Activated gamma-delta T cell treated with Interleukin-2 at 50 U/mL for 16 hours (primary cell): Measurements from ENCODE around the gene KIF4A.

Experiments used
- DNase-seq: peaks from one replicate; pipeline ENCODE4 v3.0.0-alpha.2; 2020

KIF4A gene

GRCh38 chrX:70444946-70445656, 155.2 kb downstream of the KIF4A start:
- no peak for DNase-seq

GRCh38 chrX:70445951-70446350, 156.0 kb downstream of the KIF4A start:
- DNase-seq = no peak

- no peak for DNase-seq
These were observed 156.8 kb downstream of the KIF4A start for GRCh38 chrX:70446380-70447350.

GRCh38 chrX:70449457-70449966, 159.6 kb downstream of the KIF4A start:
- DNase-seq = no peak

GRCh38 chrX:70452143-70452733, 162.3 kb downstream of the KIF4A start:
- DNase-seq = peak; percentile 56

- no peak for DNase-seq
These were observed 163.2 kb downstream of the KIF4A start for GRCh38 chrX:70453024-70453618.

GRCh38 chrX:70454441-70455365, 164.8 kb downstream of the KIF4A start:
- DNase-seq = peak; percentile 61

GRCh38 chrX:70455366-70456202, 165.7 kb downstream of the KIF4A start:
- DNase-seq = no peak

GRCh38 chrX:70456256-70456655, 166.4 kb downstream of the KIF4A start:
- DNase-seq = no peak

GRCh38 chrX:70461026-70461425, 171.1 kb downstream of the KIF4A start:
- no peak for DNase-seq

GRCh38 chrX:70464051-70464450, 174.1 kb downstream of the KIF4A start:
- DNase-seq = no peak

GRCh38 chrX:70466968-70467367, 177.1 kb downstream of the KIF4A start:
- DNase-seq = no peak

GRCh38 chrX:70468709-70469108, 178.8 kb downstream of the KIF4A start:
- DNase-seq = no peak
